Umbilical cord (tissue), 1 donor: ENCODE data around the gene TOB1. TPM values are rescaled to one million over a fixed set of nuclear protein-coding genes. Genes with fewer than 3 reads are reported as not detected.

Experiments
- total RNA-seq: library from RNA; depleted of rRNA; stranded (reverse); fragments of >200 nt; gene quantifications from one replicate; pipeline ENCODE4 v1.2.3, GENCODE V29; 2014; ENCODE audit warnings: low replicate concordance; ENCODE audit not compliant: insufficient read depth

Gene TOB1
- total RNA-seq, 1 donor from 2014 or later, result 17.3 TPM

Other genes starting within 250 kb of the TOB1 start
- gene ABCC3, start 231.5 kb downstream of the TOB1 start, total RNA-seq, result 16.9 TPM
- 30.1 TPM for gene ANKRD40, start 158.4 kb downstream of the TOB1 start, total RNA-seq
- gene LUC7L3, start 146.8 kb downstream of the TOB1 start, total RNA-seq, result 62.4 TPM
- gene ANKRD40CL, start 98.8 kb downstream of the TOB1 start, total RNA-seq, result 2.9 TPM
- 1.9 TPM for gene WFIKKN2, start 30.8 kb downstream of the TOB1 start, total RNA-seq